CD4-positive, alpha-beta T cell (primary cell): ENCODE data around the gene NDUFV3. TPM values are rescaled to one million over a fixed set of nuclear protein-coding genes. Genes with fewer than 3 reads are reported as not detected.

Experiments
- ATAC-seq: fragments of 200-7000 bp; cut with Tn5 transposase; one replicate; pipeline ENCODE4 v1.10.0; 2022; ENCODE audit warnings: mild to moderate bottlenecking; ENCODE audit not compliant: poor library complexity
- CTCF ChIA-PET: fragments of 350-600 bp; sonication (Branson Sonifier 250); formaldehyde crosslinking; loops from one replicate; lab custom pipeline; 2021; ENCODE audit warnings: antibody characterized with exemption, inconsistent platforms; lab: Charles Lee
- POLR2A ChIA-PET: fragments of 350-600 bp; sonication (Branson Sonifier 250); formaldehyde crosslinking; loops from one replicate; lab custom pipeline; 2021; ENCODE audit warnings: antibody characterized with exemption, inconsistent platforms; lab: Charles Lee
- DNase-seq, 14 experiments: peaks; one replicate each; pipeline ENCODE4 v3.0.0-alpha.2; 2013 to 2020; ENCODE audit warnings: mixed read lengths in 2 of 14
- H3K27ac ChIP-seq, 2 donors: one replicate each; pipeline versions ENCODE4 v1.5.1 to v1.7.0; 2013; ENCODE audit warnings: low read length in 2 of 2, low read depth in 1 of 2, mild to moderate bottlenecking in 1 of 2
- H3K27me3 ChIP-seq, 2 experiments: 1 replicate in 1 of 2; 2 replicates in 1 of 2; pipeline versions ENCODE4 v1.6.1 to v1.7.0; 2013; ENCODE audit warnings: low read length in 2 of 2, control low read depth in 1 of 2, mild to moderate bottlenecking in 1 of 2, moderate library complexity in 1 of 2; ENCODE audit not compliant: insufficient read depth in 2 of 2, control insufficient read depth in 1 of 2
- H3K36me3 ChIP-seq: one replicate; pipeline ENCODE4 v1.6.1; 2013; ENCODE audit warnings: low read length, control low read depth; ENCODE audit not compliant: insufficient read depth
- H3K4me1 ChIP-seq: one replicate; pipeline ENCODE4 v1.6.1; 2013; ENCODE audit warnings: low read length, control low read depth; ENCODE audit not compliant: insufficient read depth
- H3K4me3 ChIP-seq: one replicate; pipeline ENCODE4 v1.5.1; 2013; ENCODE audit warnings: mild to moderate bottlenecking, low read length, moderate library complexity
- H3K9me3 ChIP-seq, 2 experiments: 1 replicate in 1 of 2; 2 replicates in 1 of 2; pipeline versions ENCODE4 v1.6.1 to v1.7.0; 2013; ENCODE audit warnings: low read length in 2 of 2, mild to moderate bottlenecking in 2 of 2, control low read depth in 1 of 2, moderate library complexity in 1 of 2; ENCODE audit not compliant: control insufficient read depth in 1 of 2, insufficient read depth in 1 of 2
- H3K27ac Mint-ChIP-seq: one replicate; pipeline ENCODE4 v1.8.0; 2020; ENCODE audit warnings: mixed read lengths
- H3K27me3 Mint-ChIP-seq: one replicate; pipeline ENCODE4 v1.8.0; 2021; ENCODE audit warnings: mixed read lengths
- H3K36me3 Mint-ChIP-seq: one replicate; pipeline ENCODE4 v1.8.0; 2021; ENCODE audit warnings: low read depth, mixed read lengths
- H3K4me1 Mint-ChIP-seq: one replicate; pipeline ENCODE4 v1.8.0; 2021; ENCODE audit warnings: low read depth, mixed read lengths
- H3K4me3 Mint-ChIP-seq: one replicate; pipeline ENCODE4 v1.8.0; 2020; ENCODE audit warnings: mild to moderate bottlenecking, mixed read lengths
- H3K9me3 Mint-ChIP-seq: one replicate; pipeline ENCODE4 v1.8.0; 2020; ENCODE audit warnings: mixed read lengths
- CTCF ChIP-seq: fragments of 200-600 bp; IDR thresholded peaks from one replicate; pipeline ENCODE4 v1.8.0; 2022; ENCODE audit warnings: antibody characterized with exemption, mild to moderate bottlenecking
- intact Hi-C, 2 experiments: fragments of 100-400 bp; cut with DNase I in 1 of 2; cut with micrococcal nuclease in 1 of 2; formaldehyde crosslinking; loops; one replicate each; pipeline versions ENCODE4 v1.15.1 to v1.9.0; 2023 to 2025; cut with DNase I, micrococcal nuclease
- microRNA-seq: library from miRNA; unstranded; fragments of <30 nt; microRNA quantifications from one replicate; pipeline ENCODE4 v1.2.0, GENCODE V29; 2021; ENCODE audit warnings: borderline microRNAs expressed, borderline replicate concordance
- total RNA-seq, 174 experiments: library from RNA in 2 of 174; stranded (reverse) in 2 of 174; gene quantifications; one replicate each; pipeline ENCODE4 v1.2.3 and lab custom pipeline; 2021 to 2026

NDUFV3 gene
- total RNA-seq, 2 experiments from 2014 or later = 15.3 to 15.8 TPM

- ChIA-PET POLR2A (no interaction called here), CTCF (no interaction called here)
- no peaks in the 10 kb centered on the region for H3K9me3 Mint-ChIP-seq
- no peak overlapping the region for H3K4me3 Mint-ChIP-seq
- Histone ChIP-seq H3K4me3 (no peak overlapping the region), H3K27ac (no peak overlapping the region), H3K27me3 (no peaks in the 10 kb centered on the region), H3K4me1 (no peaks in the 10 kb centered on the region), H3K9me3 (no peaks in the 10 kb centered on the region), H3K36me3 (no peaks in the 10 kb centered on the region)
- H3K27ac Mint-ChIP-seq = no peak overlapping the region
- H3K27me3 Mint-ChIP-seq = no peaks in the 10 kb centered on the region
- intact Hi-C loops = no loop called here
- ATAC-seq (no peak), DNase-seq (no peak)
- H3K4me1 Mint-ChIP-seq = no peaks in the 10 kb centered on the region
- no peaks in the 10 kb centered on the region for H3K36me3 Mint-ChIP-seq
- TF ChIP-seq CTCF = no peak
Observed at GRCh38 chr21:42962380-42963007, 69.4 kb downstream of the NDUFV3 start.

Small RNA genes within 50 kb of the gene (microRNA-seq; reads per million reads assigned to microRNA genes)
- gene MIR5692B = not detected

Other genes starting within 250 kb of the NDUFV3 start
- gene PDE9A, start 239.7 kb upstream of the NDUFV3 start, total RNA-seq = 10 to 100 TPM; 12.6 to 13.2 TPM
- gene WDR4, start 13.8 kb upstream of the NDUFV3 start, total RNA-seq = 10 to 100 TPM; 11.3 to 12.9 TPM
- gene ERVH48-1, start 32.3 kb downstream of the NDUFV3 start, total RNA-seq = 1 to 10 TPM; 1.1 to 1.4 TPM
- 10 to 100 TPM; 10.3 TPM for gene PKNOX1, start 81.3 kb downstream of the NDUFV3 start, total RNA-seq
- gene CBS, start 182.5 kb downstream of the NDUFV3 start, total RNA-seq = under 1 TPM; 0.19 to 0.39 TPM
- 10 to 100 TPM; 12.3 to 13.6 TPM for gene U2AF1, start 214.3 kb downstream of the NDUFV3 start, total RNA-seq